Measurements from ENCODE around the gene DAGLA.

The DAGLA gene

GRCh38 chr11:61718046-61718531 lies 37.9 kb downstream of the DAGLA start:
- TF ChIP-seq, protein P1, sequence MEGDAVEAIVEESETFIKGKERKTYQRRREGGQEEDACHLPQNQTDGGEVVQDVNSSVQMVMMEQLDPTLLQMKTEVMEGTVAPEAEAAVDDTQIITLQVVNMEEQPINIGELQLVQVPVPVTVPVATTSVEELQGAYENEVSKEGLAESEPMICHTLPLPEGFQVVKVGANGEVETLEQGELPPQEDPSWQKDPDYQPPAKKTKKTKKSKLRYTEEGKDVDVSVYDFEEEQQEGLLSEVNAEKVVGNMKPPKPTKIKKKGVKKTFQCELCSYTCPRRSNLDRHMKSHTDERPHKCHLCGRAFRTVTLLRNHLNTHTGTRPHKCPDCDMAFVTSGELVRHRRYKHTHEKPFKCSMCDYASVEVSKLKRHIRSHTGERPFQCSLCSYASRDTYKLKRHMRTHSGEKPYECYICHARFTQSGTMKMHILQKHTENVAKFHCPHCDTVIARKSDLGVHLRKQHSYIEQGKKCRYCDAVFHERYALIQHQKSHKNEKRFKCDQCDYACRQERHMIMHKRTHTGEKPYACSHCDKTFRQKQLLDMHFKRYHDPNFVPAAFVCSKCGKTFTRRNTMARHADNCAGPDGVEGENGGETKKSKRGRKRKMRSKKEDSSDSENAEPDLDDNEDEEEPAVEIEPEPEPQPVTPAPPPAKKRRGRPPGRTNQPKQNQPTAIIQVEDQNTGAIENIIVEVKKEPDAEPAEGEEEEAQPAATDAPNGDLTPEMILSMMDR (IDR thresholded peaks at IDR 0.05; ENCODE audit: low read depth, low read length), result no peak
- Histone ChIP-seq H3K4me1 (no peaks in the 10 kb centered on the region), H3K27me3 (no peaks in the 10 kb centered on the region), H3K36me3 (no peaks in the 10 kb centered on the region), H3K4me3 (ENCODE audit: low read depth, low read length) (peak overlapping the region; percentile 60), H3K9me3 (no peaks in the 10 kb centered on the region)
- no peak for DNase-seq

GRCh38 chr11:61718621-61719302 lies 38.6 kb downstream of the DAGLA start:
- H3K27me3 ChIP-seq, result no peaks in the 10 kb centered on the region
- DNase-seq, result peak; percentile 79
- H3K36me3 ChIP-seq, result no peaks in the 10 kb centered on the region
- peak overlapping the region; percentile 60 for H3K4me3 ChIP-seq (ENCODE audit: low read depth, low read length)
- H3K9me3 ChIP-seq, result no peaks in the 10 kb centered on the region
- no peaks in the 10 kb centered on the region for H3K4me1 ChIP-seq
- TF ChIP-seq, protein P1 (IDR thresholded peaks at IDR 0.05; ENCODE audit: low read depth, low read length), result no peak

DNA sequence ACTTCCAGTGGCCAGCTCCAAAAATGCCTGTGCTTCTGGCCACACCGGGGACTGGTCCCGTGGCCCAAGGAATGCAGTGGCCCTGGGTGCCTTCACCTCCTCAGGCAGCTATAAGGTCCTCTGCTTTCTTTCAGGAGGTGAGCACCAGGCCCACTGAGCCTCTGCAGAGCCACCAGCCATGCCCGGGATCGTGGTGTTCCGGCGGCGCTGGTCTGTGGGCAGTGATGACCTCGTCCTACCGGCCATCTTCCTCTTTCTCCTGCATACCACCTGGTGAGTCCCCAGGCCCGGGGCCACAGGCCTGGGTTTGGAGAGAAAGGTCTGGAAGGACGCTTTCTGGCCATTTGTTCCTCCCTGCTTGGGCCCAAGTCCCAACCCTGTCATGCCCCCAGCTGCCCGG lies 39.8 kb downstream of the DAGLA start:
- H3K4me3 ChIP-seq (ENCODE audit: low read depth, low read length), result no peak overlapping the region
- DNase-seq, result no peak

DNA sequence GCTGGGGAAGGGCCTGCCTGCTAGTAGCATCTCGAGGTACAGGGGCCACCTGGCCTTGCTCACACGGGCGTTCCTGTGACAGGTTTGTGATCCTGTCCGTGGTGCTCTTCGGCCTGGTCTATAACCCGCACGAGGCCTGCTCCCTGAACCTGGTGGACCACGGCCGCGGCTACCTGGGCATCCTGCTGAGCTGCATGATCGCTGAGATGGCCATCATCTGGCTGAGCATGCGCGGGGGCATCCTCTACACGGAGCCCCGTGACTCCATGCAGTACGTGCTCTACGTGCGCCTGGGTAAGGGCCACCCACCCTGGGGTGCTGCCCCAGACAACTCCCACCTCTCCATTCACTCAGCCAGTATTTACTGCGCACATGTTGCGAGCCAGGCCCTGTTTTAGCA lies 40.4 kb downstream of the DAGLA start:
- TF ChIP-seq, protein P1 (IDR thresholded peaks at IDR 0.05; ENCODE audit: low read depth, low read length), result no peak
- H3K9me3 ChIP-seq, result no peaks in the 10 kb centered on the region
- no peaks in the 10 kb centered on the region for H3K36me3 ChIP-seq
- no peaks in the 10 kb centered on the region for H3K4me1 ChIP-seq
- no peaks in the 10 kb centered on the region for H3K27me3 ChIP-seq
- no peak overlapping the region for H3K4me3 ChIP-seq (ENCODE audit: low read depth, low read length)
- no peak for DNase-seq

More for the DNA sequence above, 39.8 kb downstream of the DAGLA start:
- Histone ChIP-seq H3K36me3 (no peaks in the 10 kb centered on the region), H3K9me3 (no peaks in the 10 kb centered on the region), H3K27me3 (no peaks in the 10 kb centered on the region), H3K4me1 (no peaks in the 10 kb centered on the region)
- TF ChIP-seq, protein P1 (IDR thresholded peaks at IDR 0.05; ENCODE audit: low read depth, low read length), result no peak

- TF ChIP-seq, protein P1 (IDR thresholded peaks at IDR 0.05; ENCODE audit: low read depth, low read length), result no peak
- no peak for DNase-seq
- H3K4me1 ChIP-seq, result no peaks in the 10 kb centered on the region
- H3K36me3 ChIP-seq, result no peaks in the 10 kb centered on the region
- no peaks in the 10 kb centered on the region for H3K9me3 ChIP-seq
- no peaks in the 10 kb centered on the region for H3K27me3 ChIP-seq
- H3K4me3 ChIP-seq (ENCODE audit: low read depth, low read length), result no peak overlapping the region
Measured at GRCh38 chr11:61724437-61724836, 44.2 kb downstream of the DAGLA start.

DNA sequence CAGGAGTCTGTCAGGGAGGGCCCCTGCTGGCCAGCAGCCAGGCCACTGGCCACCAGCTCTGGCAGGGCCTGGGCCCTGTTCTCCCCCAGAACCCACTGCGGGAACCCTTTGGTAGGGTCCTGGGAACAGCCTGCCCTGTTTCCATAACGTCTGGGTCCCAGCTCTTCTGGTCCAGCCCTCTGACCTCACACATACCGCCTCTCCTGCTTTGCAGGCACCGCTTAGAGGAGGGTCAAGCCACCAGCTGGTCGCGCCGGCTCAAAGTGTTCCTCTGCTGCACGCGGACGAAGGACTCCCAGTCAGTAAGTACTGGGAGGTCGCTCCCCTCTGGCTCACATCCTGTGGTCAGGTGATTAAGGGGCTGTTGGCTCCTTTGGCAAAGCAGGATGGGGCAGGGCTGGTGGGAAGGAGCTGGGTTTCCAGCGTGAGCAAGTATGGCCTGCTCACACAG lies 45.6 kb downstream of the DAGLA start:
- Histone ChIP-seq H3K4me3 (ENCODE audit: low read depth, low read length) (no peak overlapping the region), H3K36me3 (no peaks in the 10 kb centered on the region), H3K4me1 (no peaks in the 10 kb centered on the region), H3K9me3 (no peaks in the 10 kb centered on the region), H3K27me3 (no peaks in the 10 kb centered on the region)
- TF ChIP-seq, protein P1 (IDR thresholded peaks at IDR 0.05; ENCODE audit: low read depth, low read length), result no peak
- no peak for DNase-seq
